Glomerular visceral epithelial cell (primary cell): Measurements from ENCODE around the gene TNP2.

Source experiments
- DNase-seq: peaks from one replicate; pipeline ENCODE4 v3.0.0-alpha.2; 2016; ENCODE audit errors: extremely low spot score

The TNP2 gene

GRCh38 chr16:11268921-11269375, at the start of gene TNP2:
TSS of gene TNP2 (minus strand) at chr16:11269325. CDS start at chr16:11269262, 63 bp downstream.
- no peak for DNase-seq

GRCh38 chr16:11318817-11319216, 49.7 kb upstream of the TNP2 start:
- no peak for DNase-seq

GRCh38 chr16:11316331-11317015, 47.3 kb upstream of the TNP2 start:
- DNase-seq, result peak; percentile 72

GRCh38 chr16:11315510-11315909, 46.4 kb upstream of the TNP2 start:
- DNase-seq, result peak; percentile 99

- no peak for DNase-seq
These were observed 45.3 kb upstream of the TNP2 start for GRCh38 chr16:11314309-11314894.

GRCh38 chr16:11313493-11314308, 44.6 kb upstream of the TNP2 start:
- no peak for DNase-seq

- peak; percentile 42 for DNase-seq
These were observed 43.8 kb upstream of the TNP2 start for GRCh38 chr16:11312718-11313492.

GRCh38 chr16:11310997-11311561, 42.0 kb upstream of the TNP2 start:
- no peak for DNase-seq

- no peak for DNase-seq
These were observed 41.5 kb upstream of the TNP2 start for GRCh38 chr16:11310634-11310977.

GRCh38 chr16:11309895-11310633, 40.9 kb upstream of the TNP2 start:
- no peak for DNase-seq

GRCh38 chr16:11308493-11309283, 39.6 kb upstream of the TNP2 start:
- DNase-seq, result peak; percentile 76

- no peak for DNase-seq
These were observed 38.7 kb upstream of the TNP2 start for GRCh38 chr16:11307639-11308492.

GRCh38 chr16:11306997-11307638, 38.0 kb upstream of the TNP2 start:
- DNase-seq, result no peak

- DNase-seq, result no peak
These were observed 37.3 kb upstream of the TNP2 start for GRCh38 chr16:11306381-11306780.

- DNase-seq, result no peak
These were observed 34.4 kb upstream of the TNP2 start for GRCh38 chr16:11303405-11304138.

GRCh38 chr16:11302977-11303376, 33.9 kb upstream of the TNP2 start:
- DNase-seq, result no peak

GRCh38 chr16:11301645-11302501, 32.7 kb upstream of the TNP2 start:
- DNase-seq, result no peak
